ENCODE data around the gene EVI2A. TPM values are rescaled to one million over a fixed set of nuclear protein-coding genes. Genes with fewer than 3 reads are reported as not detected.
"Not testable (repeated sequence)": the region's sequence is repeated elsewhere in the genome, so short reads cannot be mapped to it uniquely, and the experiment has no call there.

The EVI2A gene
- total and polyA plus RNA-seq, 7 donors: 0.34 to 1.7 (median 0.80) TPM

DNA sequence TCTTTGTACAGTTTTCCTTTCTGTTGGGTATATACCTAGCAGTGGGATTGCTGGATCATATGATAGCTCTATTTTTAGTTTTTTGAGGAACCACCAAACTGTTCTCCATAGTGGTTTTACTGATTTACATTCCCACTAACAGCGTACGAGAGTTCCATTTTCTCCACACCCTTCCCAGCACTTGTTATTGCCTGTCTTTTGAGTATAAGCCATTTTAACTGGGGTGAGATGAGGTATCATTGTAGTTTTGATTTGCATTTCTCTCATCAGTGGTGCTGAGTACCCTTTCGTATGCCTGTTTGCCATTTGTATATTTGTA, 6.7 kb downstream of the EVI2A start:
- DNase-seq: no peak
- no peaks in the 10 kb centered on the region for H3K9me3 ChIP-seq
- no peaks in the 10 kb centered on the region for H3K27me3 ChIP-seq (ENCODE audit: insufficient read depth in 3 of 3, low read length in 2 of 3)
- TF ChIP-seq CTCF (IDR thresholded peaks at IDR 0.05): no peak
- WGBS, 3 donors: 79 to 95% (median 90%) methylated on average over 3 of the region's 3 CpGs
- intact Hi-C loops (cut with DNase I): no loop called here
- no peaks in the 10 kb centered on the region for H3K4me1 ChIP-seq
- H3K27ac ChIP-seq: no peak overlapping the region
- H3K36me3 ChIP-seq (ENCODE audit: insufficient read depth in 1 of 2, low read depth in 1 of 2): no peaks in the 10 kb centered on the region
- no peak overlapping the region for H3K4me3 ChIP-seq
- ATAC-seq: no peak

DNA sequence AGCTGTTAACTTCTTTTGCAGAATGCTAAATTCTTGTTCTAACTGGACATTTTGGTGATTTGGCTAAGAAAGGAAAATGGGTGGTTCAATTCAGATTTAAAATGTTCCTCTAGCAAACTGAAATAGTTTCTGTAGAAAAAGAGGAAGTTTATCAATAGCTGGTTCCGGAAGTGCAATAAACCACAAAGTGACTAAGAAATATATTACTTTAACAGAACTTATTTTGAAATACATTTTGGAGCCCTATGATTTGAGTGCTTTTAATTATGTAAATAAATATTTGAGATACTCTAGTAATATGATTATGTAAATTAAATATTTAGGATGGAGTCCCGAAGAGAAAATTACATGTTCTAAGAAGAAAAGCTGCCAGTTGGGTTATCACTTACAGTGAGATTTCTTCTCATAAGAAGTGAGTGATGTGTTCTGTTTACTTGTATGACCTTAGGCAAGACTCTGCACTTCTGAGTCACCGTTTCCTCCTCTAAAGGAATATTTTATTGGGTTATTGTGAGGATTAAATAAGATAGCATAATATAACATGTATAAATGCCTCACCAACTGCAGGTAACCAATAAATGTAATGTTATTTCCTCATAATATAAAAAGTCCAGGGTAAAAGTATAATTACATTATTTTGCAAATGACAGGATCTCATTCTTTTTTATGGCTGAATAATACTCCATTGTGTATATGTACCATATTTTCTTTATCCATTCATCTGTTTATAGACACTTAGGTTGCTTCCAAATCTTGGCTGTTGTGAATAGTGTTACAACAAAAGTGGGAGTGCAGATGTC, 7.2 kb downstream of the EVI2A start, which contains the start of gene EVI2B:
Gene EVI2B (minus strand): TSS at position 73 of the 800 bp plus-strand sequence. CDS start 8,445 bp downstream, outside the sequence.
- H3K27me3 ChIP-seq (ENCODE audit: insufficient read depth in 3 of 3, low read length in 2 of 3): no peaks in the 10 kb centered on the region
- H3K4me1 ChIP-seq: no peaks in the 10 kb centered on the region
- H3K27ac ChIP-seq: no peak within 1 kb of the TSS
- no peak for TF ChIP-seq CTCF (IDR thresholded peaks at IDR 0.05)
- H3K4me3 ChIP-seq: peak within 1 kb of the TSS; percentile 46
- ATAC-seq (no peak), DNase-seq (no peak)
- H3K9me3 ChIP-seq: no peaks in the 10 kb centered on the region
- 80 to 87% (median 86%) methylated on average over 3 of the region's 3 CpGs for WGBS, 3 donors
- H3K36me3 ChIP-seq (ENCODE audit: insufficient read depth in 1 of 2, low read depth in 1 of 2): no peaks in the 10 kb centered on the region
- intact Hi-C loops (cut with DNase I): no loop called here

DNA sequence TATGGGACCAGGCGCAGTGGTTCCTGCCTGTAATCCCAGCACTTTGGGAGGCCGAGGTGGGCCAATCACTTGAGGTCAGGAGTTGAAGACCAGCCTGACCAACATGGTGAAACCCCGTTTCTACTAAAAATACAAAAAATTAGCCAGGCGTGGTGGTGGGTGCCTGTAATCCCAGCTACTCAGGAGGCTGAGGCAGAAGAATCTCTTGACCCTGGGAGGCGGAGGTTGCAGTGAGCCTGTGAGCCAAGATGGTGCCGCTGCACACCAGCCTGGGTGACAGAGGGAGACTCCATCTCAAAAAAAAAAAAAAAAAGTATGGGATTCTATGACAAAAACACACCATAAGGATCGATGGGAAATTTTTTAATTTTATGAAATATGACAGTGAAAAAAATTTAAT, 9.2 kb downstream of the EVI2A start:
- H3K36me3 ChIP-seq (ENCODE audit: insufficient read depth in 1 of 2, low read depth in 1 of 2); intact Hi-C loops (cut with DNase I); ATAC-seq; DNase-seq; H3K9me3 ChIP-seq; H3K27me3 ChIP-seq (ENCODE audit: insufficient read depth in 3 of 3, low read length in 2 of 3); H3K27ac ChIP-seq; H3K4me1 ChIP-seq: not testable (repeated sequence)
- peak overlapping the region; percentile 46 for H3K4me3 ChIP-seq
- WGBS, 3 donors: 78 to 84% (median 80%) methylated on average over 6 to 7 of the region's 7 CpGs

DNA sequence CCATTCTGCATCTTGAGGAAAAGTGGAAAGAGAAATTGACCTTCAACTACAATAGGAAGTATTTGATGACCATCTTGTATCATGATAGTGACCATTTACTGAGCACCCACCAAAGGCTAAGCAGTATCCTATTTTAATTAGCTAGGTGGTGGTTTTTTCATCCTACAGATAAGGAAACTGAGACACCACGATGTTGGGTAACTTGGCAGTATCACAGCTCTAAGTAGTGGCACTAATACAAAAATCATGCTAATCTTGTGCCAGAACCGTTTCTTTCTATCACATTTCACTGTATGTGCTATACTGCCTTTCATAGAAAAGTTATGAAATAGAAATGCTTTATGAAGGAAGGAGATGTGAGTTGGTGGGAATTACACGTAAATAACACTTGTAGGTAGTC, 9.9 kb downstream of the EVI2A start:
- DNase-seq (no peak), ATAC-seq (no peak)
- intact Hi-C loops (cut with DNase I): no loop called here
- no peaks in the 10 kb centered on the region for H3K4me1 ChIP-seq
- peak overlapping the region; percentile 46 for H3K4me3 ChIP-seq
- H3K27ac ChIP-seq: no peak overlapping the region
- no peak for TF ChIP-seq CTCF (IDR thresholded peaks at IDR 0.05)
- no peaks in the 10 kb centered on the region for H3K9me3 ChIP-seq
- no peaks in the 10 kb centered on the region for H3K27me3 ChIP-seq (ENCODE audit: insufficient read depth in 3 of 3, low read length in 2 of 3)
- no peaks in the 10 kb centered on the region for H3K36me3 ChIP-seq (ENCODE audit: insufficient read depth in 1 of 2, low read depth in 1 of 2)
- 78 to 89% (median 83%) methylated on average over 3 of the region's 3 CpGs for WGBS, 3 donors

- peak overlapping the region; percentile 11 for H3K4me3 ChIP-seq
- no peak for TF ChIP-seq CTCF (IDR thresholded peaks at IDR 0.05)
- H3K27me3 ChIP-seq (ENCODE audit: insufficient read depth in 3 of 3, low read length in 2 of 3): no peaks in the 10 kb centered on the region
- no peaks in the 10 kb centered on the region for H3K9me3 ChIP-seq
- H3K27ac ChIP-seq: no peak overlapping the region
- DNase-seq: no peak
- H3K4me1 ChIP-seq: no peaks in the 10 kb centered on the region
- 84 to 89% (median 86%) methylated on average over 7 of the region's 7 CpGs for WGBS, 3 donors
- intact Hi-C loops (cut with DNase I): no loop called here
- no peak for ATAC-seq
- no peaks in the 10 kb centered on the region for H3K36me3 ChIP-seq (ENCODE audit: insufficient read depth in 1 of 2, low read depth in 1 of 2)
Observed at GRCh38 chr17:31310886-31311285, 10.5 kb downstream of the EVI2A start.

Measured in psoas muscle (tissue), 8 donors.